GM19324 (cell line): ENCODE data around the gene SWI5.

Experiments used
- ATAC-seq: cut with Tn5 transposase; IDR thresholded peaks from one replicate; pipeline ENCODE4 v1.9.1; 2021; ENCODE audit warnings: mild to moderate bottlenecking, moderate library complexity; ENCODE audit not compliant: unreplicated experiment, low FRiP score

SWI5 gene

GRCh38 chr9:128309551-128309950, 33.5 kb downstream of the SWI5 start:
- ATAC-seq = no peak

- ATAC-seq = no peak
Observed at GRCh38 chr9:128310461-128310860, 34.4 kb downstream of the SWI5 start.

- no peak for ATAC-seq
Observed at GRCh38 chr9:128314697-128315096, 38.6 kb downstream of the SWI5 start.

GRCh38 chr9:128316421-128316820, 40.3 kb downstream of the SWI5 start:
- ATAC-seq = no peak

GRCh38 chr9:128317629-128318028, 41.6 kb downstream of the SWI5 start:
- no peak for ATAC-seq

GRCh38 chr9:128321343-128321742, 45.3 kb downstream of the SWI5 start:
- ATAC-seq = no peak

- ATAC-seq = no peak
Observed at GRCh38 chr9:128321879-128322403, 45.9 kb downstream of the SWI5 start.

GRCh38 chr9:128322404-128323211, 46.5 kb downstream of the SWI5 start, which contains the start of the genes COQ4 and TRUB2:
Gene COQ4 (plus strand): TSS chr9:128322839. CDS start chr9:128322859, 20 bp downstream.
Gene TRUB2 (minus strand): TSS chr9:128322447. CDS start chr9:128322408, 39 bp downstream.
- ATAC-seq = peak; percentile 86

- no peak for ATAC-seq
Observed at GRCh38 chr9:128323212-128323730, 47.2 kb downstream of the SWI5 start.

- no peak for ATAC-seq
Observed at GRCh38 chr9:128323791-128324190, 47.7 kb downstream of the SWI5 start.

- ATAC-seq = no peak
Observed at GRCh38 chr9:128324401-128324800, 48.3 kb downstream of the SWI5 start.

GRCh38 chr9:128325629-128326028, 49.6 kb downstream of the SWI5 start:
- no peak for ATAC-seq

- ATAC-seq = no peak
Observed at GRCh38 chr9:128333451-128333869, 57.4 kb downstream of the SWI5 start.

GRCh38 chr9:128335161-128335560, 59.1 kb downstream of the SWI5 start:
- no peak for ATAC-seq

GRCh38 chr9:128335914-128336313, 59.8 kb downstream of the SWI5 start:
- no peak for ATAC-seq

GRCh38 chr9:128337936-128338335, 61.9 kb downstream of the SWI5 start:
- ATAC-seq = no peak
